Cardiac septum (tissue), 1 donor: ENCODE data around the gene MPZ. TPM values are rescaled to one million over a fixed set of nuclear protein-coding genes. Genes with fewer than 3 reads are reported as not detected.

Experiments
- DNase-seq: peaks from one replicate; pipeline ENCODE4 v3.0.0-alpha.2; 2020; ENCODE audit warnings: low spot score
- intact Hi-C: fragments of 100-400 bp; cut with DNase I; formaldehyde crosslinking; loops from one replicate; pipeline ENCODE4 v1.14.0; 2022
- total RNA-seq: library from RNA; stranded (reverse); fragmentation: NEBNext Ultra II Directional; extraction: Animal tissue kit (Norgen Biotek cat#: 25700); gene quantifications from one replicate; pipeline ENCODE4 v1.2.1, GENCODE V29; 2021
- donor health status: DM: no; HTN: no; CAD: no.

The MPZ gene
- total RNA-seq, 1 donor from 2014 or later, result 1.5 TPM

DNA sequence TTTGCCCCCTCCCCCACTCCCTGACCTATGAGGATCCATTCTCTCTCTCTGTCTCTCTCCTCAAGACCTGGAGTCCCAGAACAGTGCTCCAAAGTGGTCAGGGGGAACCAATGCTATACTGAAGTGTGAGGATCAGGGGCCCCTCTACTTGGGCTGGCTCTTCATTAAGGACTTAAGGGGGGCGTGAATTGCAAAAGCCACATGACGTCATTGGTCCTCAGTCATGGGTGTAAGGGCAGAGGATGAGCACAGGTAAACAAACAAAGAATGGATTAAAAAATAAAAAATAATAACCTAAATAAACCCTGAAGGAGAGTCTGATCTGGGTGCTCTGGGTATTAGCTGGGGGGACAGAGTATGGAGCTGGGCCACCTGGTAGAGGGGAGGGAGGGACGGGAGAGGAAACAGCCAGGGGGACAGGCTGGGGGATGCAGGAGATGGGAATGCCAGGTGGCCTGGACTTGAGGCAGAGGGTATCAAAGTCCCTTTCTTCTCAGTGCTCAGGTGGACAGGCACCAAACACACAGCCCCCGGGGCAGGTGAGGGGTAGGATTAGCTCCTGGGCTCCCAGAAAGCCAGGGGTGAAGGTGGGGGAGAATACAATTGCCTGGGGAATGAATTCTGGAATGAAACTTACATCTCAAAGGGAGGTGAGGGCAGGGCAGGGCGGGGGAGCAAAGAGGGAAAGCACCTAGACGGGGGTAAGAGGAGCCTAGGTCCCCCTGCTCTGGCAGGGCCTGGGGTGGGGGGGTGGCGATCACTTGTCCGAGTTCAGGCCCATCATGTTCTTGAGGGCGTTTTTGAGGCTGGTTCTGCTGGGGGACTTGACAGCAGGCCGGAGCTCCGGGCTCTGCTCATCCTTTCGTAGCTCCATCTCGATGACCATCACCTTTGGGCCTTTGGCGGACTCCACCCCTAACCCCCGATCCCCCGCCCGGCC, 4.6 kb downstream of the MPZ start:
- intact Hi-C loops, result no loop called here
- no peak for DNase-seq

- intact Hi-C loops, result no loop called here
- no peak for DNase-seq
Measured at GRCh38 chr1:161300478-161300877, 9.3 kb downstream of the MPZ start.

DNA sequence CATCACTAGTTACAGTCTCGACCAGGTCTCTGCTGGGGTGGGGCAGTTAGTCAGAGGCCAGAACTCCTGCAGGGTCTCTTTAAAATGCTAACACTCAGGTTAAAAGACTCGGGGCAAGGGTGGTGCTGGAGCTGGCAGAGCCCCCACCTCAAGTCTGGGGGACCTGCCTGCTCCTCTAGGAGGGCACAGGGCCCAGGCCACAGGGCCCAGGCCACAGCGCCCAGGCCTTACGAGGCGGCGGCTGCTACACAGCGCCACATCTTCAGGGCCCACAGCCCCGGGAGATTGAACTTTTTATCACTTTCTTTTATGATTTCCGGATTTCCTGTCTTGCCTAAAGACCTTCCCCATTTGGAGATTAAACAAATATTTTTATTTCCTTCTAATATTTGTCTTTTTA, 10.4 kb downstream of the MPZ start:
- no peak for DNase-seq
- intact Hi-C loops, result no loop called here

DNA sequence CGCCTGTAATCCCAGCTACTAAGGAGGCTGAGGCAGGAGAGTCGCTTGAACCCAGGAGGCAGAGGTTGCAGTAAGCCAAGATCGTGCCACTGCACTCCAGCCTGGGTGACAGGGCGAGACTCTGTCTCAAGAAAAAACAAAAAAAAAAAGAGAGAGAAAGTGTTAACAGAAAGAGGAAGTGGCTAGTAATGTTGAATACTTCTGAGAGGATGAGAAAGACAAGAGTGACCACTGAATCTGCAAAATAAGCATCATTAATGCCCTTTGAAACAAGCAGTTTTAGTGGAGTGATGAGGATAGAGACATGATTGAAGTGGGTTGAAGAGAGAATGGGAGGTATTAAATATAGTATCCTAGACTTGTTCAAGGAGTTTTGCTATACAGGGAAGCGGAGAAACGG, 11.7 kb downstream of the MPZ start:
- no peak for DNase-seq
- intact Hi-C loops, result no loop called here

DNA sequence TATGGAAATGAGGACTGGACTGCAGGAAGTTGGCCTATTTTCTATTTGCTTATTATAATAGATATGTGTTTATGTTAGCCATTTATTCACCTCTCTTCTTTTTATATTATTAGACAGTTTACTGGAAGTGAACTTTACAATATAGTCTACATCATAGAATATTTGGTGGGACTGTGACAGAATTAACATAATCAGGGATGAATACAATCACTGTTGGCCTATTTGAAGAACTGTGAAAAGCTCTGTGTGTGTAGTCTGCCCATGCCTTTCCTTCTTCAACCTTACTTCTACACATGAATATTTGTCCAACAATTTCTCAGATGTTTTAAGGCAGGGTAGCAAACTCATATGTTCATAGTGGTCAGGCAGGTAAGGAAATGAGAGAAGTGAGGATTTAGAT, 12.4 kb downstream of the MPZ start:
- no peak for DNase-seq
- intact Hi-C loops, result no loop called here

DNA sequence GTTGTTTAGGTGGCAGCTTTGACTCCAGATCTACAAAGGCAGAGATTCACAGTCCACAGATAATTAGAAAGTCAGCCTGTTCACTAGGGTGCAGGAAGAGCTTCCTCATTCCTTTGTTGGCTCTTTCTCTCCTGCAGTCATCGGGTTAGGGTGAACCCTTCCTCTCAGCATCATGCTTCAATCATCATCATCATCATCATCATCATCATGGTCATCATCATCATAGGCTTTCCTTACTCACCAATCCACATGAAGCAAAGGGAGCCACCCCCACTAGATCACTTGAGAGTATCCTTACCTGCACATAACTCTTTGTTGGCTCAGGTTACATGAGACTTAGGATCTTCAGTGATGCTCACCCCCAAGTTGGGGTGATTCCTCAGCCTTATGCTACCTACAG, 19.0 kb downstream of the MPZ start:
- intact Hi-C loops, result loop anchor here (5.0 kb wide), 1 partner anchor 98 kb away; no protein-coding TSS in a partner anchor
- no peak for DNase-seq

GRCh38 chr1:161287482-161288054, 22.2 kb downstream of the MPZ start:
- no peak for DNase-seq
- intact Hi-C loops, result no loop called here

GRCh38 chr1:161285521-161285920, 24.2 kb downstream of the MPZ start:
- intact Hi-C loops, result no loop called here
- DNase-seq, result no peak

- no peak for DNase-seq
- intact Hi-C loops, result no loop called here
Measured at GRCh38 chr1:161285113-161285512, 24.7 kb downstream of the MPZ start.

- intact Hi-C loops, result no loop called here
- DNase-seq, result no peak
Measured at GRCh38 chr1:161282991-161283390, 26.8 kb downstream of the MPZ start.

DNA sequence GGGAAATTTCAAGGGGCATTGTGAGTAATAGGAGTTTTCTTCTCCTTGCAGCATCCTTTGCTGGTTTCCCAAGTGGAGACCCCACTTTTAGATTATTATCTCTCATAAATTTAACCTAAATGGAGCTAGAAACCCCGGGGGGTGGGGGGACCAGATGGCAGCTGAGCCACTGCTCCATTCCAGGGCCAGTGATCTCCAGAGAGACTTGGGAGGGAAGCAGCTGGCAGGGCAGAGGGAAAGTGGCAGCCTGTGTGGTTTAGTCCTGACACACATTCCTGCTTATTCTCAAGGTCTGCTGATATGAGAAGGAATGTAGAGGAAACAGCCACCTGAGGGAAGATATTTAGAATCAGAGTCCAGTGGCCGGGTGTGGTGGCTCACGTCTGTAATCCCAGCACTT, 34.9 kb downstream of the MPZ start:
- DNase-seq, result no peak
- intact Hi-C loops, result no loop called here

- intact Hi-C loops, result no loop called here
- DNase-seq, result no peak
Measured at GRCh38 chr1:161273402-161273801, 36.4 kb downstream of the MPZ start.

DNA sequence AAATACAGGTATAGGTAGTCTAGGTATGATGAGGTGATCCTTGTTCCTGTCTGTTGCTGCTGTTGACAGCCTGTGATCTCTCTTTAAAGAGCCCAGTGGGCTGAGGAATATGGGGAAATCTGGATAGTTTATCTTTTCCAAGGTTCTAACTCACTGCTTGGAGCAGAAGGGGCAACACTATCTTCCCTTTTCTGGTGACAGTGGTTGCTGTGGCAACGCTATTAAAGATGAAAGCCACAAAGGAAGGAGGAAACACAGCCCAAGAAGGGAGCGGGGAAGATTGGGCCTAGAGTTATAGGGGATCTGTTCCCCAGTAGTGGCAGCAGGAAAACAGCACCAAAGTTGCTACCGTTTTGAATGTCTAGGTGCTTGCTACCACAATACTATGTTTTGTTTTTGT, 42.4 kb downstream of the MPZ start:
- intact Hi-C loops, result no loop called here
- DNase-seq, result no peak

DNA sequence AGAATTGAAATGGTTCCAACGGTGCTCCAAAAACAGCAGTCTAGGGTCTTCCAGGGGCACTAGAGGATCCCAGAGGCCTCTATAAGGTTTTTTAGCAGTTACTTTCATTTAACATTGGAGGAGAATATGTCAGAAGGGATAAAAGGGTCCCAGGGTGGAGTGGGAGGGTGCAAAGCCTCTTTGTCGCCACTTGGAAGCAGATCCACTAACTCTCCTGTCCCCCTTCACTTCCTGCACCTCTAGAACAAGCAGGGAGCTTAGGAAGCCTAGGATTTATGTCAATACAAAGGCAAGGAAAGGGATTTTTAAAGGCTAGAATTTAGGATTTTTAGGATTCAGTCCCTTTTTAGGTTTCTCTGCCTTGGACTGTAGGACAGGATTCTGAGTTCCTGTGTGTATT, 42.9 kb downstream of the MPZ start:
- intact Hi-C loops, result no loop called here
- no peak for DNase-seq

- DNase-seq, result no peak
- intact Hi-C loops, result no loop called here
Measured at GRCh38 chr1:161266202-161266601, 43.6 kb downstream of the MPZ start.

GRCh38 chr1:161265305-161265704, 44.5 kb downstream of the MPZ start:
- no peak for DNase-seq
- intact Hi-C loops, result no loop called here

DNA sequence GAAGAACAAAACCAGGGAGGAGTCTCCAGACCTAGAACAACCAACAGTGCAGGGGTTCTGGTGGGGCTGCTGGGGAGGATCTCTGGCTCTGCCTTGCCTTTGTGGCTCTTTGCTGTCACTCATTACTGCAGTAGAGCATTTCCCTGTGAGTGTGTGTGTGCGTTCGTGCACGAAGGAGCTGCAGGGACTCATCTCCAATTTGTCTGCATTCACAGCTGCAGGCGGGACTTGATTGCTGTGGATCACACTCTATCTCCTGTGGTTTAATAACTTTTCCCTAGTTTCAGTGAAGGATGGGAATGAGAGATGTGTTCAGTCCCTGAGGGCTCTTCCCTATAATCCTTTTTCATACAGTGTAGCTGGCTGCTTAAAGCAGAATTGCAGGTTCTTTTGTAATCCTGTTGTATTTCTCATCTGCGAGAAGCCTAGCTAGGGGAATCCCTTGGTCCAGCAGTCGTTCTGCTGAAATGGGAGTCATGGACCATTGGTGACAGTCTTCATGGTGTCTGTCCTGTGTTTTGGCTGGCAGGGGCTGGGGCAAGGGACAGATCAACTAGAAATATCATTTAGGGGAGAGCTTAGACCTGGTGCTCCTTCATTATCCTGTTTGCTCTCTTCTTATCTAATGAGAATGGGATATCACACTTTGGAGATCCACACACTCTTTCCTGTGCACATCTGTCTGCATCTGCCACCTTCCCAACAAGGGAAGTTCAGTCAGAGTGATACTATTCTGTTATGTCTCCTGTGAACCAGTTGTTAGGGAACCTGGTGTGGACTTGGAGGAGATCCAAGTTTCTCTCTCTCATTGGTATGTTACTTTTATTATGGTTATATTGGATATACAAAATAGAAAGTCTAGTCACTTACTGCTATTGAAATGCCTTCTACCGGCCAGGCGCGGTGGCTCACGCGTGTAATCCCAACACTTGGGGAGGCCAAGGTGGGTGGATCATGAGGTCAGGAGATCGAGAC, 48.2 kb downstream of the MPZ start:
- intact Hi-C loops, result no loop called here
- DNase-seq, result no peak

- no peak for DNase-seq
- intact Hi-C loops, result no loop called here
Measured at GRCh38 chr1:161260376-161261260, 49.1 kb downstream of the MPZ start.

- intact Hi-C loops, result no loop called here
- no peak for DNase-seq
Measured at GRCh38 chr1:161259765-161260164, 50.0 kb downstream of the MPZ start.
